GM12874 (cell line): ENCODE results near the gene FRS2.

Source experiments
- CTCF ChIP-seq: IDR thresholded peaks from 2 replicates; pipeline ENCODE4 v1.5.1; 2011; ENCODE audit warnings: low read depth, mild to moderate bottlenecking, control low read depth, low read length, moderate library complexity; ENCODE audit not compliant: insufficient read depth

Gene FRS2

GRCh38 chr12:69502345-69503081, 32.3 kb downstream of the FRS2 start:
- no peak for TF ChIP-seq CTCF

GRCh38 chr12:69508091-69508490, 37.9 kb downstream of the FRS2 start:
- no peak for TF ChIP-seq CTCF

DNA sequence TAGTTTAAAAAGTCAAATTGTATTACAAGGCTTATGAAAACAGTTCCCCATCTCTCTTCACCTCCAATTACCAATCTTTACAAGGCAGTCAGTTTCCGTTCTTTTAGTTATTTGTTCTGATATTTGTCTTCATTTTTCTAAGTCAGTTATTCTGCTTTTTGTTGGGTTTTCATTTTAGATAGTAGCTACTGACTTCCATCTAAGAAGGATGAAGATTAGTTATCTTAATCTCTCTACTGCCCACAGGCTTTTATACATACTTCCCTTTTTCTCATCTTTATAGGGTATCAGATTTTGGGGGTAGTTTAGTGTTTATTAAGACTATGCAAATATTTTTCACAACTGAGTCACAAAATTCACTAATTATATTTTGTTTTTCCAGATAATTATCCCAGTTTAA, 38.4 kb downstream of the FRS2 start:
- no peak for TF ChIP-seq CTCF

DNA sequence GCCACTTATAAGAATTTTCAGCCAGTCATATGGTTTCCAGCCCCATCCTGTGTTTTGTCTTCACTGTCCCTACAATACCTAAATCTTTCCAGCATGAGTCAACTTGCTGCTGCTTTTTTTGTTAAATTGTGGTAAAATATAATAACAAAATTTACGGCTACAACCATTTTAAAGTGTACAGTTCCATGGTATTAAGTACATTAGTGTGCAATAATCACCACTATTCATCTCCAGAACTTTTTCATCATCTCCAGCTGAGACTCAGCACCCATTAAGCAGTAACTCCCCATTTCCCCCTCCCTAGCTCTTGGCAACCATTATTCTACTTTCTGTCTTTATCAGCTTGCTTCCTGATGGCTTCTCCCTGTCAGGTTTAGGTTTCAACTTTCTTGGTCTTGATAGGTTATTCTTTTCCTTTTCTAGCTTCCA, 39.1 kb downstream of the FRS2 start:
- TF ChIP-seq CTCF = no peak

GRCh38 chr12:69509904-69510827, 40.0 kb downstream of the FRS2 start:
- TF ChIP-seq CTCF = no peak

GRCh38 chr12:69511016-69511415, 40.8 kb downstream of the FRS2 start:
- TF ChIP-seq CTCF = no peak

DNA sequence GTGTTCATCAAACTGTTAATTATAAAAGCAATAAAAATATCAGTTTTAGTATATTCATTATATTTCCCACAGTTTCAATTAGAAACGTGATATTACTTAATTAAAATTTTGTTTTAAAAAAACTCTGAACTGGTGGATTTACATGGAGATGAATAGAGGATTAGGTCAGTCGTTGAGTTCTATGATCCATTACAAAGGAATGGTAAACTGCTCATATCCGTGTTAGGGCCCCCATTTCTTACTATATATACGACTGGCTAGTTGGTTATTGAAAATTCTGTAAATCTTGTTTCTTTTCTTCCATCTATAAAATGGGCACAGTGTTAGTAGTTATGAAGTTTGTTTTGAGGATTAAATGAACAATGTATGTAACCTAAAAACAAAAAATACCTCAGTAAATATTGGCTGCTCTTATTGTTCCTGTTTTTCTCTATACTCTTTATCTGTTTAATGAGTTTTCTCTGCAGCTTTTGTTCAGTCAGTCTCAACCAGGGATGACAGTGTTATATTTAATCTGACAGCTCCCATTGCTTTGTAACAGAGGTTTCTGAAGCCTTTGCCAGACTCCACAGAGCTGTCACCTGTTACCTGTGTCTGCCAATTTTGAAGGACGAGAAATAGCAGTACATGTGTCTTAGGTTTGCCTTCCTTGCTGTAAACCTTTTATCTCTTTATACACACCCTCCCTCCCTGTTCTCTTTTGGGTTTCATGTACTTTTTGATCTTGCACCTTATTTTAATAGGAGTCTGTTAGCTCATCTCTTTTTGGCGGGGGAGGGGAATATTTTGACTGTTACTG, 41.5 kb downstream of the FRS2 start:
- no peak for TF ChIP-seq CTCF
